ENCODE measurements around the gene BPIFB1.

Gene BPIFB1

DNA sequence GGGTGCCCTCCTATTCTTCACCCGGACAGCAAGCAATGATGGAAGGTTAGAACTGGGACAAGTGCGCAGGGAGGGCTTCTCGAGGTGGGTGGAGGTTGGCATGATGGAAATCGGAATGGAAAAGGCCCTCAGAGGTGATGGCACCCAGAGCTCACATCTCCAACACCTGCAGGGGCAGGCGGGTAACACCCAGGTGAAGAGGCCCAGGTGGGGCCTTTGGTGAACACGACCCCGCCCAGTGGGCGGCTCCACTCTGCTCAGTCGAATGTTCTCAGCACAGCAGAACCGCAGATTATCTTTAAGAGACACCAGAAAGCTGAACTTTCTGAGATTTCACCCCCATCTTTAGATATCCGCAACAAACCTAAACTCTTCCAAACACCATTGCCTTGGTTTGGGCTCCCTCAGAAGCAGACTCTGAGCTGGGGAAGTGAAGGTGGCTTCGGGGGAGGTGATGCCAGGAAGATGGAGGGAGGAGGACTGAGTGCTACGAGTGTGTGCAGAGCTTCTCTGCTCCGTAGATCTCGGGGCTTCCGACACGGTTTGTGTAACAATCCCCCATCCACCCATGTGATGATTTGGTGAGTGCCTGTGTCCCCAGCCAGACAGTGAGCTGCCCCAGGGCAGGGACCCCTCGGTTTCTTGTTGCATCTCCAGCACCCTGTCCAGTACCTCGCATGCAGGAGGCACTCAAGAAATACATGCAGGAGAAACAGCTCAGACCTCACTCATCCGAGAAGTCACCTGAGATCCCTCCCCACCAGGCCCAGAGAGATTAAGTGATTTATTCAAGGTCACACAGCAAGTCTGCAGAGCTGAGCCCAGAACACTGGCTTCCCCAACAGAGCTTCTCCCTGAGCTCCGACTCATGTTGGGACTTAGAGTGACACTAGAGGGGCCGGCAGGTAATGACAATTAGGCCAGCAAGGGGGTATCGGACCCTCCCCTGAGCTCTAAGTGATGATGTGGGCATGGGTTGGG, 45.4 kb downstream of the BPIFB1 start:
- peak; percentile 49 for DNase-seq

- DNase-seq: no peak
These were observed 50.0 kb downstream of the BPIFB1 start for GRCh38 chr20:33332905-33333456.

DNA sequence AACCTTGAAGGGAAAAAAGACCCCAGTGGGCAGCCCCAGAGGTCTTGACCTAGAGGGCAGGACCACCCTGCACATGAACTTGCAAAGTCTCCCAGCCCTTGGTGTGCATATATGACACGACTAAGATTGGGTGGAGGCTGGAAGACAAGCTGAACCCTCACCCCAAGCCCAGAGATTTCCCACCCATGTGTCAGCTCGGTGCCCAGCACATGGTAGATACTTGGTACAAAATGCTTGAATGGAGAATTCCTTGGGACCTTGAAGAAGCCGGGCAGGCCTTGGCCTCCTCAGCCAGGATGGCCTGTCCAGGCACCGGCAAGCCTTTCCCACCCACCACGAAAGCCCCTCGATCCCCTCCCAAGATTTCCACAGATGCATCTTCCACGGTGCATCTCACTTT, 50.6 kb downstream of the BPIFB1 start:
- no peak for DNase-seq

- DNase-seq: no peak
These were observed 51.1 kb downstream of the BPIFB1 start for GRCh38 chr20:33334111-33334510.

DNA sequence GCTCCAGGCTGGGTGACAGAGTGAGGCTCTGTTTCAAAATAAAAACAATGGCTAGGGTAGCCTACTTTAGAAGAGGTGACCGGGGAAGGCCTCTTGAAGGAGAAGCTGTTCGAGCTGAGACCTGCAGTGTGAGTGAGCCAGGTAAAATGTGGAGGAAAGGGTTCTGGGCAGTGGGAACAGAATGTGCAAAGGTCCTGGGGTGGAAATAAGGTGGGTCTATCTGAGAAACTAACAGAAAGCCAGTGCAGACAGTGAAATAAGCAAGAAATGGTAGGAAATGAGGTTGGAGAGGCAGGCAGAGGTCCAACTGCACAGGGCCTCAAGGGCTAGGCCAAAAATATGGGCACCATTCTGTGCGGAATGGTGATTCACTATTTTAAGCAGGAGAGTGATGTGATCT, 53.4 kb downstream of the BPIFB1 start:
- no peak for DNase-seq

DNA sequence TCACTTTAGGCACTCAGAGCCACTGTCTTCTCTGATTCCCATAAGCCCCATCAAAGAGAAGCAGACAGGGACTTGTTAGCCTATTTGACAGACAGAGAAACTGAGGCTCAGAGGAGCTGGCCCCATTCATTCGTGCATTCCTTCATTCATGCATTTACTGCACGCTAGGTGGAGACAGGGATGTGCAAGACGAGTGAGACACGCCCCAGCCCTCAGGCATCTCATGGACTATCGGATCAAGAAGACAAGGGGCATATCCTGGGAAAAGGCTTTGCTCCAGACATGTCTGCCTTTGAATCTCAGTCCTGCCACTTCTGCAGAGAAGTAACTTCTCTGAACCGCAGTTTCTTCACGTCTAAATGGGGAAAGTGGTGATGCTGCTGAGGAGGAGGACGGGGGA, 54.1 kb downstream of the BPIFB1 start:
- no peak for DNase-seq

DNA sequence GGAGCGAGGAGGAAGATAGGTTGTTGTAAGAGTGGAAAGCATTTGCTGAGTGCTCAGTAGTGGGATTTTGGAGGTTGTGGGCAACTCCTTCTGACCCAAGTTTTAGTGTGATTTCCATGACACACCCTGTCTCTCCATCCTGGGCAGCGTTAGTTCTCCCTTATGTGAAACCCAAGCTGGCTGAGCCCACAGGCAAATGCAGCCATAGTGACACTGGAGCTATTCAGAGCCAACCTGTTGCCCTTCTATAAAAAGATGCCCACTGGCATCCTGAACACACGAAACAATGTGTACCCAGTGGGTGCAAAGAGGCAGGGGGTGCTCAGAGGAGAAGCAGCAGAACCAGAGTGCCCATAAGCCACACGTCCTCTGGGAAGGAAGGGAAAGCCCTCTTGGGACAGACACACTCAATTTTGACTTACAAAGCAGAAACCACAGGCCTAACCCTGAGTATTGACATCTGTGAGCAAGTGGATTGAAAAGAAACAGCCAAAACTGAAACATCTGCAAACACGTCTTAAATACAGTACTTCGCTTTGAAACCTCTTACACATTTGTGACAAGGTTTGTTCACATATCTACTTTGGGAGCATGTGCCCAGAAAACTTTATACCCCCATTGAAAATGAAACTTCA, 54.6 kb downstream of the BPIFB1 start:
- no peak for DNase-seq

GRCh38 chr20:33338467-33339258, 55.6 kb downstream of the BPIFB1 start:
- no peak for DNase-seq

- no peak for DNase-seq
These were observed 56.6 kb downstream of the BPIFB1 start for GRCh38 chr20:33339515-33340058.

GRCh38 chr20:33343521-33343920, 60.5 kb downstream of the BPIFB1 start:
- no peak for DNase-seq

- DNase-seq: peak; percentile 61
These were observed 62.3 kb downstream of the BPIFB1 start for GRCh38 chr20:33345342-33345741.

- no peak for DNase-seq
These were observed 65.3 kb downstream of the BPIFB1 start for GRCh38 chr20:33348136-33348937.

GRCh38 chr20:33349493-33349892, 66.5 kb downstream of the BPIFB1 start:
- DNase-seq: no peak

DNA sequence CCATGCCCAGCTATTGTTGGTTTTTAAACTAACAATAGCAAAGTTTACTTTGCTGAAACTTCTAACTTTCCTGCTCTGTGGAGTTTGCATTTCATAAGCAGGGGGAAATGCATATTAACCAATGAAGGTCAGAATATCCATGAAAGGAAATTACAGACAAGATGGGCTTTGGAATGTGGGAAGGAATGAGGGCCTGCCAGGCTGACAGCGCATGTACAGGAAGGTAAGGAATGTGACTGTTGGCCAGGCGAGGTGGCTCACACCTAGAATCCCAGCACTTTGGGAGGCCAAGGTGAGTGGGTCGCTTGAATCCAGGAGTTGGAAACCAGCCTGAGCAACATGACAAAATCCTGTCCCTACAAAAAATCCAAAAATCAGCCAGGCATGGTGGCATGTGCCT, 68.7 kb downstream of the BPIFB1 start:
- DNase-seq: no peak

DNA sequence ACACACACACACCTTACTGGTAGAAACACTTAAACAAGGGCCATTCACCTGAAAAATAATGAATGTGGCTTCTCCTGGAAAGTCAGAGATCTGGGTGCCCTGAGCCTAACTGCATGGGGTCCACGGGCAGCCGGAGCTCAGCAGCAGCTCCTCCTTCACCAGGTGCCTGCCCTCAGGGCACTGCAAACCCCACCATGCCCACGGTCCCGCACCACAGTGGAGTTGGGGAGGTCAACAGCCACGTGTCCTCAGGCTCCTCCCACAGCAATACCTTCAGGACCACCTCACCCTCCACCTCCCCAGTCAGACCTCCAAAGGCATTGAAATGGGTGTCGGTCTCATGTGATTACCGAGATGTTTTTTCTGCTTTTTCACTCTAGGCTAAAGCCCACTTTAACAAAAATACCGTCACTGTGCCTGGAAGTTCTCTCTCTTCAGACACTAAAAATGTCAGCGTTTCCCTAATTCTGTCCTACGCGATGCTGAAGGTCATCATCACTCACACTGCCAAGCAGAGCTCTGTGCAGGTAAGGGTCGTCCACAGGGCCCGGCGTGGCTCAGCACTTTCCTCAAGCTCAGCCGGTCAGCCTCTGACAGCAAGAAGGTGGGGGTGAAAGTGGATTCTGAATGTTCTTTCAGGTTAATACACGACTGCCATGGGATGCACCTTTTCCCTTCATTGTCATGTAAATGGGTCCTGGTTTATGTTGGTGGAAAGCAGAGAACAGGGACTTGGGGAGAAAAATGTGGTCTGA, 69.4 kb downstream of the BPIFB1 start:
- DNase-seq: no peak

DNA sequence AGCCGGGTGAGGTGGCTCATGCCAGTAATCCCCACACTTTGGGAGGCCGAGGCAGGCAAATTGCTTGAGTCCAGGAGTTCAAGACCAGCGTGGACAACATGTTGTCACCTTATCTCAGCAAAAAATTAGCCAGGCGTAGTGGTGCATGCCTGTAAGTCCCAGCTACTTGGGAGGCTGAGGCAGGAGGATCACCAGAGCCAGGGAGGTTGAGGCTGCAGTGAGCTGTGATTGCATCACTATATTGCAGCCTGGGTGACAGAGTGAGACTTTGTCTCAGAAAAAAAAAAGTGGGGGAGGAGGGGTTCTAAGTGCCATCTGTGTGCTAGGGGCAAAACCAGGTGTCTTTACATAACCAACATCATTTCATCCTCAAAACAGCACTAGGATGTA, 70.0 kb downstream of the BPIFB1 start:
- no peak for DNase-seq
